Effector memory CD8-positive, alpha-beta T cell (primary cell): ENCODE data around the gene INSC.

ENCODE experiments used
- ATAC-seq: fragments of 150-1000 bp; cut with Tn5 transposase; replicated peaks from 2 replicates; pipeline ENCODE4 v1.10.0; 2021; ENCODE audit warnings: mild to moderate bottlenecking, moderate library complexity
- DNase-seq, 3 experiments: peaks; one replicate each; pipeline ENCODE4 v3.0.0; 2021
- H3K27ac Mint-ChIP-seq, 2 donors: one replicate each; pipeline ENCODE4 v1.8.0; 2022; ENCODE audit warnings: mild to moderate bottlenecking in 2 of 2, mixed read lengths in 2 of 2, moderate library complexity in 2 of 2
- H3K27me3 Mint-ChIP-seq, 2 donors: one replicate each; pipeline ENCODE4 v1.8.0; 2022; ENCODE audit warnings: mixed read lengths in 2 of 2
- H3K36me3 Mint-ChIP-seq: one replicate; pipeline ENCODE4 v1.8.0; 2022; ENCODE audit warnings: mild to moderate bottlenecking, moderate library complexity, mixed read lengths; ENCODE audit not compliant: insufficient read depth
- H3K4me1 Mint-ChIP-seq, 2 donors: one replicate each; pipeline ENCODE4 v1.8.0; 2022; ENCODE audit warnings: low read depth in 2 of 2, mixed read lengths in 2 of 2
- H3K4me3 Mint-ChIP-seq, 2 donors: one replicate each; pipeline ENCODE4 v1.8.0; 2022; ENCODE audit warnings: mild to moderate bottlenecking in 2 of 2, mixed read lengths in 2 of 2, moderate library complexity in 2 of 2
- H3K9me3 Mint-ChIP-seq, 2 donors: one replicate each; pipeline ENCODE4 v1.8.0; 2022; ENCODE audit warnings: mixed read lengths in 2 of 2

INSC gene

GRCh38 chr11:15288863-15289262 lies 174.1 kb downstream of the INSC start:
- no peak overlapping the region for H3K4me3 Mint-ChIP-seq
- no peaks in the 10 kb centered on the region for H3K9me3 Mint-ChIP-seq
- peaks cover 5 to 13% of the 10 kb centered on the region in 2 donors for H3K27me3 Mint-ChIP-seq
- no peaks in the 10 kb centered on the region for H3K36me3 Mint-ChIP-seq
- DNase-seq (no peak), ATAC-seq (no peak)
- no peak overlapping the region for H3K27ac Mint-ChIP-seq
- no peaks in the 10 kb centered on the region for H3K4me1 Mint-ChIP-seq

DNA sequence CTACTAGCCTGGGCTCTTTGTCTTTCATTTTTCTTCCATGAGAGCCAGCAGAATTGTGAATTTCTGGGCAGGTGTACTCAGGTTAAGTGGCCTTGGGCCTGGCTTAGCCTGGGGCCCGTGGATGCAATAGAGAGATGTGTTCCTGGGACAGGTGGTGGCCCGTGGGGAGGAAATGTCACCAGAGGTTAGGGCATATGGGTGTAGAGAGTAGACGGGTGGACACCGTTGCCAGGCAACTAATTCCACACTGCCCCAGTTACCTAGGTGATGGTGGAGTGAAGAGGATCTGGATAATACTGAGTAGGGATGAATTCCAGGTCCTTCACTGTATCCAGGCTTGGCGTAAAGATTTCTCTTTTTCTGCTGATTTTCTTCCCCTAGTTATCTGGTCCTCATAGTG lies 175.0 kb downstream of the INSC start:
- no peak for ATAC-seq

DNA sequence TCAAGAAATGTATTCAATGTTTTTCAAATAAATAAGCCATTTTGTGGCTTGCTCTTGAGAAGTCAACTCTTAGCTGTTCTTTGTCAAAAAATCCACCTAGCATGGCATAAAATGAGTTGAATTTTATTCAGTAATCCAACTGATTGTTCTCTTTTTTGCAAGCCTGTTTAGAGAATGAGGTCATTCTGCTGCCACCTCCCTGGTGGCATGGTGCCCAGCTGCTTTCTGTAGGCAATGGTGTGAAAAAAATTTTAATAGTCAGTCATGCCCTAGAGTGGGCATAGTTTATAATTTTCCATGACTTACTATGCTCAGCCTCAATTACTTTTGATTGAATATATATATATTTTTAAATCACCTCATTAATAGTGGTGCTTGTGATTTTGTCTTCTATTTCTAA lies 177.2 kb downstream of the INSC start:
- Mint-ChIP-seq H3K4me1 (no peaks in the 10 kb centered on the region), H3K9me3 (no peaks in the 10 kb centered on the region), H3K27me3 (peaks cover 0 to 23% of the 10 kb centered on the region in 2 donors), H3K4me3 (no peak overlapping the region), H3K36me3 (no peaks in the 10 kb centered on the region), H3K27ac (no peak overlapping the region)
- no peak for ATAC-seq
- DNase-seq = no peak

More for the DNA sequence above, 175.0 kb downstream of the INSC start:
- no peaks in the 10 kb centered on the region for H3K4me1 Mint-ChIP-seq
- DNase-seq = no peak
- no peak overlapping the region for H3K27ac Mint-ChIP-seq
- H3K27me3 Mint-ChIP-seq = peaks cover 5 to 13% of the 10 kb centered on the region in 2 donors
- H3K36me3 Mint-ChIP-seq = no peaks in the 10 kb centered on the region
- no peaks in the 10 kb centered on the region for H3K9me3 Mint-ChIP-seq
- H3K4me3 Mint-ChIP-seq = no peak overlapping the region

DNA sequence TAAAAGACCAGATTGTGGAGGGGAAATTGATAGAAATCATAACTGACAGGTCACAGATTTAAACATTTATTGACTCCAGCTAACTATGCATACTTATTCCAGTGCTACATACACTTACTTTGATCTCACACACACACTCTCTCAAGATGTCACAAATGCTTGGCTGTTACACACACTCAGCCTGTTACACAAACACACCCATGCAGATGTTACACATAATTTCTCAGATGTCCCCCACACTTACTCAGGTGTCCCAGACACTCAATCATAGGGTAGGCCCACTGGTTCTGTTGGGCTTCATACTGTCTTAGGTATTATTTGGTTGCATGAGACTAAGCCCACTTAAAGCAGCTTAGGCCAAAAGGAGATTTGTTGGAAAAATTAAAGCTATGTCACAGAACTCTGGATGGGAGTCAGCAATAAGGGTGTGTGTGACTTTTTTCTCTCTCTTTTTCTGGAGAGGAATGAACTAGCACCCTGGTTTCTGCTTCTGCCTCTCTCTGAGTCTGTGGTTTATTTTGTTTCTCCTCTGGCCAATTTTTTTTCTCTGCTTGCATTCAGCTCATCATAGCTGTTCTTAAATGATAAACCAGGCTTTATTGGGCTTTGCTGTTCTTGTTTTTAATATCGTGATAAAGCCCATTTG lies 179.4 kb downstream of the INSC start:
- DNase-seq (no peak), ATAC-seq (no peak)
- no peaks in the 10 kb centered on the region for H3K4me1 Mint-ChIP-seq
- H3K27ac Mint-ChIP-seq = no peak overlapping the region
- H3K9me3 Mint-ChIP-seq = no peaks in the 10 kb centered on the region
- H3K27me3 Mint-ChIP-seq = peaks cover 0 to 23% of the 10 kb centered on the region in 2 donors
- no peaks in the 10 kb centered on the region for H3K36me3 Mint-ChIP-seq
- H3K4me3 Mint-ChIP-seq = no peak overlapping the region

DNA sequence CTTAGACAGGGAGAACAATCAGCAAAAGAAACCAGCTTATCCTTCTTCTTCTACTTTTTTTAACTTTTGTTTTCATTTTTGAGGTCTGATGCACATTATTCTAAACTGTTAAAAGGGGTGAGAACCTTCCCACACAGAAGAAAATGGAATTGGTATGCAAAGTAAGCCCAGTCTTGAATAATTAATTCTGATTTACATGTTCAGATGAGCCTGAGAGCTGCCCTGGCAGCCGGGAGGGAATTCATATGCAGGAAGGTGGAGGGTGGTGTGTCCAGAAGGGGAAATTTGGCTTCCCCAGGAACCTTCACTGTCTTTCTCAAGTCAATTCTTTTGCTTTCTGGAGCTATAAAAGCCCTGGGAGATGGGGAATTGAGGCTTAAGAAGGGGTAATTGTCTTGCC lies 181.0 kb downstream of the INSC start:
- Mint-ChIP-seq H3K9me3 (no peaks in the 10 kb centered on the region), H3K4me3 (no peak overlapping the region), H3K27ac (no peak overlapping the region), H3K36me3 (no peaks in the 10 kb centered on the region), H3K27me3 (peaks cover 0 to 19% of the 10 kb centered on the region in 2 donors), H3K4me1 (no peaks in the 10 kb centered on the region)
- no peak for DNase-seq
- no peak for ATAC-seq
